Inferior parietal cortex (tissue), 1 donor: ENCODE results near the gene ERC1.

Experiments used
- DNase-seq: peaks from one replicate; pipeline ENCODE4 v3.0.0-alpha.2; 2016; ENCODE audit errors: extremely low spot score

ERC1 gene

GRCh38 chr12:1439201-1439600 is 448.2 kb downstream of the ERC1 start:
- no peak for DNase-seq

GRCh38 chr12:1439687-1440086 is 448.7 kb downstream of the ERC1 start:
- no peak for DNase-seq

- DNase-seq, result no peak
These were observed 452.6 kb downstream of the ERC1 start for GRCh38 chr12:1443421-1444141.

GRCh38 chr12:1444142-1444516 is 453.1 kb downstream of the ERC1 start:
- no peak for DNase-seq

- DNase-seq, result no peak
These were observed 454.8 kb downstream of the ERC1 start for GRCh38 chr12:1445807-1446206.

GRCh38 chr12:1448336-1448735 is 457.3 kb downstream of the ERC1 start:
- DNase-seq, result no peak

GRCh38 chr12:1453810-1454209 is 462.8 kb downstream of the ERC1 start:
- no peak for DNase-seq

GRCh38 chr12:1456885-1457284 is 465.9 kb downstream of the ERC1 start:
- DNase-seq, result no peak

GRCh38 chr12:1457901-1458300 is 466.9 kb downstream of the ERC1 start:
- DNase-seq, result no peak

- DNase-seq, result no peak
These were observed 468.3 kb downstream of the ERC1 start for GRCh38 chr12:1459339-1459738.

GRCh38 chr12:1463073-1463905 is 472.3 kb downstream of the ERC1 start:
- no peak for DNase-seq

GRCh38 chr12:1464925-1465324 is 473.9 kb downstream of the ERC1 start:
- no peak for DNase-seq

- DNase-seq, result no peak
These were observed 475.0 kb downstream of the ERC1 start for GRCh38 chr12:1465990-1466389.

GRCh38 chr12:1466481-1467154 is 475.6 kb downstream of the ERC1 start:
- DNase-seq, result no peak

GRCh38 chr12:1467710-1468109 is 476.7 kb downstream of the ERC1 start:
- no peak for DNase-seq

GRCh38 chr12:1469070-1469469 is 478.0 kb downstream of the ERC1 start:
- no peak for DNase-seq

- no peak for DNase-seq
These were observed 479.0 kb downstream of the ERC1 start for GRCh38 chr12:1470051-1470450.

- no peak for DNase-seq
These were observed 480.2 kb downstream of the ERC1 start for GRCh38 chr12:1471224-1471623.

GRCh38 chr12:1473418-1473817 is 482.4 kb downstream of the ERC1 start:
- DNase-seq, result no peak

GRCh38 chr12:1474041-1474573 is 483.1 kb downstream of the ERC1 start:
- no peak for DNase-seq

- no peak for DNase-seq
These were observed 483.6 kb downstream of the ERC1 start for GRCh38 chr12:1474574-1475153.

GRCh38 chr12:1479645-1480044 is 488.6 kb downstream of the ERC1 start:
- no peak for DNase-seq
